Measurements from ENCODE around the gene ANK3.

Gene ANK3

GRCh38 chr10:60073397-60073780 lies 316.3 kb downstream of the ANK3 start:
- POLR2A ChIA-PET: no interaction called here
- no peak for TF ChIP-seq CTCF (IDR thresholded peaks at IDR 0.05; ENCODE audit: insufficient read depth, low read length, missing control alignments)
- DNase-seq (ENCODE audit: low read depth, low spot score): no peak

GRCh38 chr10:60069311-60069710 lies 320.4 kb downstream of the ANK3 start:
- no peak for DNase-seq (ENCODE audit: low read depth, low spot score)
- ChIA-PET POLR2A (no interaction called here), CTCF (no interaction called here)
- no peak overlapping the region for H3K4me3 ChIP-seq (ENCODE audit: low read depth, low read length)
- TF ChIP-seq CTCF (IDR thresholded peaks at IDR 0.05; ENCODE audit: insufficient read depth, low read length, missing control alignments): no peak

More at GRCh38 chr10:60073397-60073780, 316.3 kb downstream of the ANK3 start:
- H3K4me3 ChIP-seq (ENCODE audit: low read depth, low read length): no peak overlapping the region
- CTCF ChIA-PET: interaction anchor here (0.9 to 1.3 kb wide), 3 partner anchors 11 to 135 kb away, joined by 3 to 4 read pairs (median 4); no protein-coding TSS in a partner anchor

GRCh38 chr10:60050366-60050765 lies 339.3 kb downstream of the ANK3 start:
- no peak for DNase-seq (ENCODE audit: low read depth, low spot score)
- CTCF ChIA-PET: interaction anchor here (0.6 to 4.2 kb wide), 3 partner anchors 144 to 425 kb away, joined by 3 to 32 read pairs (median 3); partner anchors contain the start of gene CCDC6
- no peak for TF ChIP-seq CTCF (IDR thresholded peaks at IDR 0.05; ENCODE audit: insufficient read depth, low read length, missing control alignments)
- no peak overlapping the region for H3K4me3 ChIP-seq (ENCODE audit: low read depth, low read length)
- POLR2A ChIA-PET: no interaction called here

- peak; percentile 41 for TF ChIP-seq CTCF (IDR thresholded peaks at IDR 0.05; ENCODE audit: insufficient read depth, low read length, missing control alignments)
- H3K4me3 ChIP-seq (ENCODE audit: low read depth, low read length): no peak overlapping the region
- CTCF ChIA-PET: interaction anchor here (1.1 to 4.2 kb wide), 4 partner anchors 9 to 438 kb away, joined by 3 to 32 read pairs (median 6); no protein-coding TSS in a partner anchor
- POLR2A ChIA-PET: no interaction called here
- no peak for DNase-seq (ENCODE audit: low read depth, low spot score)
These were observed 341.6 kb downstream of the ANK3 start for GRCh38 chr10:60048091-60048501.

GRCh38 chr10:60045571-60045970 lies 344.1 kb downstream of the ANK3 start:
- CTCF ChIA-PET: interaction anchor here (1.3 kb wide), 2 partner anchors 215 to 420 kb away, joined by 3 to 8 read pairs; no protein-coding TSS in a partner anchor
- POLR2A ChIA-PET: no interaction called here
- no peak for DNase-seq (ENCODE audit: low read depth, low spot score)
- no peak for TF ChIP-seq CTCF (IDR thresholded peaks at IDR 0.05; ENCODE audit: insufficient read depth, low read length, missing control alignments)
- H3K4me3 ChIP-seq (ENCODE audit: low read depth, low read length): no peak overlapping the region

GRCh38 chr10:60044971-60045370 lies 344.7 kb downstream of the ANK3 start:
- no peak for TF ChIP-seq CTCF (IDR thresholded peaks at IDR 0.05; ENCODE audit: insufficient read depth, low read length, missing control alignments)
- H3K4me3 ChIP-seq (ENCODE audit: low read depth, low read length): no peak overlapping the region
- DNase-seq (ENCODE audit: low read depth, low spot score): no peak
- ChIA-PET CTCF (interaction anchor here (0.9 to 1.3 kb wide), 3 partner anchors 10 to 419 kb away, joined by 3 to 8 read pairs (median 3); no protein-coding TSS in a partner anchor), POLR2A (no interaction called here)

Measured in AG04449 (cell line).